ENCODE results near the gene SOX13.

- TF ChIP-seq RFX5 (IDR thresholded peaks at IDR 0.05; ENCODE audit: low read depth, low read length) = no peak
- no peak for TF ChIP-seq CTCF (IDR thresholded peaks at IDR 0.05 in 2 of 3, conservative IDR thresholded peaks at IDR 0.05 in 1 of 3; ENCODE audit: insufficient read depth in 2 of 3, low read depth in 1 of 3, low read length in 3 of 3)
- TF ChIP-seq ESRRB (CRISPR knock-in tag; IDR thresholded peaks at IDR 0.05; ENCODE audit: borderline replicate concordance) = no peak
- TF ChIP-seq DNMT1 (IDR thresholded peaks at IDR 0.05) = no peak
- no peak for TF ChIP-seq ZBTB33 (CRISPR knock-in tag; IDR thresholded peaks at IDR 0.05)
- no peak for TF ChIP-seq POLR2A (conservative IDR thresholded peaks at IDR 0.05)
- no peak for TF ChIP-seq TBP (optimal IDR thresholded peaks at IDR 0.05; ENCODE audit: low read depth, low read length)
- no peak for TF ChIP-seq MAX (CRISPR knock-in tag; IDR thresholded peaks at IDR 0.05)
- no peak for TF ChIP-seq ZBTB7A (IDR thresholded peaks at IDR 0.05; ENCODE audit: borderline replicate concordance, control insufficient read depth, low read depth, low read length)
- no peak for TF ChIP-seq ZNF121 (CRISPR knock-in tag; conservative IDR thresholded peaks at IDR 0.05)
- TF ChIP-seq ESRRA (IDR thresholded peaks at IDR 0.05; ENCODE audit: borderline replicate concordance, low read depth) = no peak
Observed at GRCh38 chr1:204091066-204091465, 18.2 kb downstream of the SOX13 start.
